Loucy (cell line): Measurements from ENCODE around the gene ARMH4.

Source experiments
- H2AFZ ChIP-seq: fragments of 200-600 bp; sonication (generic); 2 replicates; pipeline ENCODE4 v1.6.0; 2016; ENCODE audit warnings: antibody characterized with exemption, mild to moderate bottlenecking, low read length, moderate library complexity
- H3F3A ChIP-seq: fragments of 200-600 bp; 2 replicates; pipeline ENCODE4 v1.6.0; 2016; ENCODE audit warnings: antibody characterized with exemption, low read depth, mild to moderate bottlenecking
- H3K27me3 ChIP-seq: fragments of 200-600 bp; sonication (generic); 2 replicates; pipeline ENCODE4 v1.6.1; 2014; ENCODE audit warnings: low read length, mild to moderate bottlenecking; ENCODE audit not compliant: insufficient read depth, poor library complexity, severe bottlenecking
- H3K36me3 ChIP-seq: fragments of 200-600 bp; sonication (generic); 2 replicates; pipeline ENCODE4 v1.6.1; 2016; ENCODE audit warnings: low read length; ENCODE audit not compliant: insufficient read depth
- H3K4me1 ChIP-seq: fragments of 200-600 bp; sonication (generic); 2 replicates; pipeline ENCODE4 v1.5.1; 2014; ENCODE audit warnings: low read length, mild to moderate bottlenecking; ENCODE audit not compliant: insufficient read depth, poor library complexity, severe bottlenecking
- H3K4me2 ChIP-seq: fragments of 200-600 bp; sonication (generic); 2 replicates; pipeline ENCODE4 v1.6.0; 2014; ENCODE audit warnings: antibody characterized with exemption, low read length, low read depth, mild to moderate bottlenecking; ENCODE audit not compliant: poor library complexity, severe bottlenecking
- H3K4me3 ChIP-seq: fragments of 200-600 bp; sonication (generic); 2 replicates; pipeline ENCODE4 v1.5.1; 2014; ENCODE audit warnings: low read length, mild to moderate bottlenecking, mixed read lengths; ENCODE audit not compliant: poor library complexity, severe bottlenecking
- H3K79me2 ChIP-seq: fragments of 200-600 bp; sonication (generic); 2 replicates; pipeline ENCODE4 v1.6.1; 2014; ENCODE audit warnings: low read length; ENCODE audit not compliant: insufficient read depth
- H3K9ac ChIP-seq: fragments of 200-600 bp; sonication (generic); 2 replicates; pipeline ENCODE4 v1.6.0; 2014; ENCODE audit warnings: mild to moderate bottlenecking, low read depth, low read length, moderate library complexity; ENCODE audit not compliant: poor library complexity, severe bottlenecking
- H3K9me2 ChIP-seq: fragments of 200-600 bp; sonication (generic); replicated peaks from 2 replicates; pipeline ENCODE4 v1.6.1; 2016; ENCODE audit warnings: low read depth, low read length, mixed read lengths
- H3K9me3 ChIP-seq: fragments of 200-600 bp; sonication (generic); 2 replicates; pipeline ENCODE4 v1.6.1; 2014; ENCODE audit warnings: mild to moderate bottlenecking, antibody characterized with exemption, low read length, low read depth; ENCODE audit not compliant: insufficient read depth
- H4K20me1 ChIP-seq: fragments of 200-600 bp; sonication (generic); 2 replicates; pipeline ENCODE4 v1.6.0; 2014; ENCODE audit warnings: antibody characterized with exemption, low read length, mild to moderate bottlenecking; ENCODE audit not compliant: insufficient read depth, poor library complexity, severe bottlenecking
- EZH2phosphoT487 ChIP-seq: fragments of 200-600 bp; IDR thresholded peaks from 2 replicates; pipeline ENCODE4 v1.6.1; 2018; ENCODE audit warnings: antibody characterized with exemption, mild to moderate bottlenecking, moderate library complexity, borderline replicate concordance
- TF ChIP-seq, protein P1 (sequence below): fragments of 200-600 bp; sonication (generic); conservative IDR thresholded peaks from 2 replicates; pipeline ENCODE4 v1.5.1; 2014; ENCODE audit warnings: mild to moderate bottlenecking, antibody characterized with exemption, low read length

ARMH4 gene

DNA sequence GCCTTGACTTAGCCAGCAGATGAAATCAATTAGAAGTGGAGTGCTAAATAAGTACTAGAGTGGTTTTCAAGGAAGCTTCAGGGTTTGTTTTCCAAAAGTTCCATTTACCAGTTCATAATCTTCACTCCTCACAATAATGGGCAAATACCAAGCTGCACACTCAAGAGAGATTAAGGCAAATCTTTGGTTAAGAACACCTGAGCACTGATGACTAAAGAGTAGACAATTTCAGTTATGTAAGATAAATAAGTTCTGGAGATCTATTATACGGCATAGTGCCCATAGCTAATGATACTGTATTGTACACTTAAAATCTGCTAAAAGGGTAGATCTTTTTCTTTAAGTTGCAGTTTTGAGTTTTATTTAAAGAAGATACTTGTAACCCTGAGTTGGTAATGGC is 125.0 kb downstream of the ARMH4 start:
- Histone ChIP-seq H3K27me3 (no peaks in the 10 kb centered on the region), H3K9me2 (no peaks in the 10 kb centered on the region), H4K20me1 (no peaks in the 10 kb centered on the region), H3K4me2 (no peak overlapping the region), H3K4me1 (no peaks in the 10 kb centered on the region), H3K9me3 (no peaks in the 10 kb centered on the region), H3K4me3 (no peak overlapping the region), H2AFZ (no peak overlapping the region), H3K36me3 (no peaks in the 10 kb centered on the region), H3K79me2 (no peaks in the 10 kb centered on the region), H3F3A (no peaks in the 10 kb centered on the region), H3K9ac (no peak overlapping the region)
- TF ChIP-seq EZH2phosphoT487 = no peak
- TF ChIP-seq, protein P1, sequence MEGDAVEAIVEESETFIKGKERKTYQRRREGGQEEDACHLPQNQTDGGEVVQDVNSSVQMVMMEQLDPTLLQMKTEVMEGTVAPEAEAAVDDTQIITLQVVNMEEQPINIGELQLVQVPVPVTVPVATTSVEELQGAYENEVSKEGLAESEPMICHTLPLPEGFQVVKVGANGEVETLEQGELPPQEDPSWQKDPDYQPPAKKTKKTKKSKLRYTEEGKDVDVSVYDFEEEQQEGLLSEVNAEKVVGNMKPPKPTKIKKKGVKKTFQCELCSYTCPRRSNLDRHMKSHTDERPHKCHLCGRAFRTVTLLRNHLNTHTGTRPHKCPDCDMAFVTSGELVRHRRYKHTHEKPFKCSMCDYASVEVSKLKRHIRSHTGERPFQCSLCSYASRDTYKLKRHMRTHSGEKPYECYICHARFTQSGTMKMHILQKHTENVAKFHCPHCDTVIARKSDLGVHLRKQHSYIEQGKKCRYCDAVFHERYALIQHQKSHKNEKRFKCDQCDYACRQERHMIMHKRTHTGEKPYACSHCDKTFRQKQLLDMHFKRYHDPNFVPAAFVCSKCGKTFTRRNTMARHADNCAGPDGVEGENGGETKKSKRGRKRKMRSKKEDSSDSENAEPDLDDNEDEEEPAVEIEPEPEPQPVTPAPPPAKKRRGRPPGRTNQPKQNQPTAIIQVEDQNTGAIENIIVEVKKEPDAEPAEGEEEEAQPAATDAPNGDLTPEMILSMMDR = no peak

GRCh38 chr14:58026219-58026618 is 125.8 kb downstream of the ARMH4 start:
- no peaks in the 10 kb centered on the region for H4K20me1 ChIP-seq
- H3K4me1 ChIP-seq = no peaks in the 10 kb centered on the region
- no peaks in the 10 kb centered on the region for H3K9me2 ChIP-seq
- no peaks in the 10 kb centered on the region for H3F3A ChIP-seq
- H3K9ac ChIP-seq = no peak overlapping the region
- no peaks in the 10 kb centered on the region for H3K79me2 ChIP-seq
- no peak overlapping the region for H2AFZ ChIP-seq
- H3K4me2 ChIP-seq = no peak overlapping the region
- H3K36me3 ChIP-seq = no peaks in the 10 kb centered on the region
- H3K4me3 ChIP-seq = no peak overlapping the region
- no peaks in the 10 kb centered on the region for H3K27me3 ChIP-seq
- no peaks in the 10 kb centered on the region for H3K9me3 ChIP-seq
- TF ChIP-seq, protein P1 = no peak
- no peak for TF ChIP-seq EZH2phosphoT487

- Histone ChIP-seq H3K27me3 (no peaks in the 10 kb centered on the region), H2AFZ (no peak overlapping the region), H4K20me1 (no peaks in the 10 kb centered on the region), H3K4me1 (no peaks in the 10 kb centered on the region), H3K9me2 (no peaks in the 10 kb centered on the region), H3K9ac (no peak overlapping the region), H3K79me2 (no peaks in the 10 kb centered on the region), H3K36me3 (no peaks in the 10 kb centered on the region), H3F3A (no peaks in the 10 kb centered on the region), H3K4me2 (no peak overlapping the region), H3K4me3 (no peak overlapping the region), H3K9me3 (no peaks in the 10 kb centered on the region)
- no peak for TF ChIP-seq EZH2phosphoT487
These were observed 137.2 kb downstream of the ARMH4 start for GRCh38 chr14:58014778-58015177.

DNA sequence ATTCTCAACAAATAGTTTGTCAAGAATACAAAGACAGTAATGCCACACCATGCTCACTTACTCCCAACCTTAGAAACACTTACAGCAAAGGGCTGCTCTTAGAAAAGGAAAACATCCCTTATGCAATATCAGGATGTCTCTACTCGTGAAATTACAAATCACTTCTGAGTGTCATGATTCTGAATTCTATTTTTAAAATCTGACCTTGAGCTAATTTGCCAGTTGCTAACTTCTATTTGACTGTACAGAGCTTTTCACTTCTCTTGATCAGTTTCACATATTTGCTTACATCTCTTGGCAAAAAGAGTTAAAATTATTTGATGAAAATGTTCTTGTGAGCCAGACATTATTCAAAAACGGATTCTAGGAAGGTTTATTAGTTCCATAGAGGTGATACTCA is 149.4 kb downstream of the ARMH4 start:
- Histone ChIP-seq H3F3A (no peaks in the 10 kb centered on the region), H2AFZ (no peak overlapping the region), H3K36me3 (no peaks in the 10 kb centered on the region), H3K79me2 (no peaks in the 10 kb centered on the region), H3K9me3 (no peaks in the 10 kb centered on the region), H3K9me2 (no peaks in the 10 kb centered on the region), H3K9ac (no peak overlapping the region), H3K4me2 (no peak overlapping the region), H3K4me1 (no peaks in the 10 kb centered on the region), H3K27me3 (no peaks in the 10 kb centered on the region), H3K4me3 (no peak overlapping the region), H4K20me1 (no peaks in the 10 kb centered on the region)
- TF ChIP-seq, protein P1 = no peak
- no peak for TF ChIP-seq EZH2phosphoT487
